Body of pancreas (tissue), 4 donors: ENCODE measurements around the gene LRRN1. TPM values are rescaled to one million over a fixed set of nuclear protein-coding genes. Genes with fewer than 3 reads are reported as not detected.

Experiments
- ATAC-seq: fragments of 150-250 bp; one replicate; pipeline ENCODE4 v1.9.1; 2016
- DNase-seq, 4 donors: peaks; one replicate each; pipeline ENCODE4 v3.0.0-alpha.2; 2019
- H3K27ac ChIP-seq, 4 donors: fragments of 200-600 bp; sonication (generic); 1 replicate in 3 of 4; 2 replicates in 1 of 4; pipeline versions ENCODE4 v1.5.1 to v1.6.1; 2016 to 2019; ENCODE audit warnings: mild to moderate bottlenecking in 1 of 4, mixed read lengths in 1 of 4, moderate library complexity in 1 of 4
- H3K27me3 ChIP-seq, 2 donors: fragments of 200-600 bp; sonication (generic); one replicate each; pipeline ENCODE4 v1.6.0; 2016; ENCODE audit warnings: mild to moderate bottlenecking in 1 of 2
- H3K36me3 ChIP-seq, 2 donors: fragments of 200-600 bp; sonication (generic); replicated peaks in 1 of 2; 2 replicates each; pipeline ENCODE4 v1.5.1; 2016; ENCODE audit warnings: low read depth in 2 of 2; ENCODE audit not compliant: insufficient read depth in 1 of 2
- H3K4me1 ChIP-seq: fragments of 200-600 bp; sonication (generic); one replicate; pipeline ENCODE4 v1.6.0; 2016
- H3K4me3 ChIP-seq, 2 donors: fragments of 200-600 bp; sonication (generic); 1 replicate in 1 of 2; 2 replicates in 1 of 2; pipeline ENCODE4 v1.5.1; 2016 to 2019
- H3K9me3 ChIP-seq, 3 donors: fragments of 200-600 bp; sonication (generic); 1 replicate in 2 of 3; 2 replicates in 1 of 3; pipeline ENCODE4 v1.5.1; 2016
- POLR2A ChIP-seq, 3 donors: fragments of 450-650 bp; IDR thresholded peaks; one replicate each; pipeline ENCODE4 v1.6.1; 2016; ENCODE audit warnings: antibody characterized with exemption in 3 of 3, mild to moderate bottlenecking in 2 of 3
- WGBS, 2 donors: methylation state at CpG; one replicate each; pipeline ENCODE4 v1.1.5; 2017; 5-methylcytosine and 5-hydroxymethylcytosine counted together
- intact Hi-C: fragments of 100-400 bp; cut with DNase I; formaldehyde crosslinking; loops from one replicate; pipeline ENCODE4 v1.15.1; 2023
- total RNA-seq, 2 donors: library from RNA; depleted of rRNA; stranded (reverse); fragments of >200 nt; gene quantifications; one replicate each; pipeline ENCODE4 v1.1.0, GENCODE V29; 2016
- TF ChIP-seq, protein P1 (sequence below), 7 experiments: fragments of 450-650 bp in 4 of 7; fragments of 200-600 bp in 3 of 7; sonication (generic) in 3 of 7; IDR thresholded peaks; one replicate each; pipeline ENCODE4 v1.5.1; 2016 to 2019; ENCODE audit warnings: antibody characterized with exemption in 7 of 7

Gene LRRN1
- total RNA-seq, 2 donors from 2014 or later, result 1.6 to 7.5 TPM

DNA sequence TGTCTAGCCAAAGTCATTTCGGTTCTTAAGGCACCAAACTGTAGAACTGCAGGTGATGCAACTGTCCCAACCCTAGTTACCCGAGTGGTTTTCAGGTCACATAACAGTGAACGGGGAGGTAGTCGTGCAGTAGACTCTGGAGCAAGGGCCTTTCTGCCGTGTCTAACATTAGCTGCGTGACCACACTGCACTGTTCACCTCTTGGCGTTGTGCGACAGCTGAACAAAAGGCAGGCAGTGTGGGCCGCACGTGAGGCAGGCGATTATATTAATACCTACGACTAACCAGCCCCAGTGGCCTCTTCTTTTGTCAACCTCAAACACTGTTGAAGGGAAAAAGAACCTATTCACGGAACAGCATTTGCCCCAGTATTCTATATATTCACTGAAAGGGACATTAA, 2.8 kb downstream of the LRRN1 start:
- intact Hi-C loops, result no loop called here
- H3K4me3 ChIP-seq, result no peak overlapping the region
- DNase-seq (no peak), ATAC-seq (no peak)
- TF ChIP-seq, protein P1, sequence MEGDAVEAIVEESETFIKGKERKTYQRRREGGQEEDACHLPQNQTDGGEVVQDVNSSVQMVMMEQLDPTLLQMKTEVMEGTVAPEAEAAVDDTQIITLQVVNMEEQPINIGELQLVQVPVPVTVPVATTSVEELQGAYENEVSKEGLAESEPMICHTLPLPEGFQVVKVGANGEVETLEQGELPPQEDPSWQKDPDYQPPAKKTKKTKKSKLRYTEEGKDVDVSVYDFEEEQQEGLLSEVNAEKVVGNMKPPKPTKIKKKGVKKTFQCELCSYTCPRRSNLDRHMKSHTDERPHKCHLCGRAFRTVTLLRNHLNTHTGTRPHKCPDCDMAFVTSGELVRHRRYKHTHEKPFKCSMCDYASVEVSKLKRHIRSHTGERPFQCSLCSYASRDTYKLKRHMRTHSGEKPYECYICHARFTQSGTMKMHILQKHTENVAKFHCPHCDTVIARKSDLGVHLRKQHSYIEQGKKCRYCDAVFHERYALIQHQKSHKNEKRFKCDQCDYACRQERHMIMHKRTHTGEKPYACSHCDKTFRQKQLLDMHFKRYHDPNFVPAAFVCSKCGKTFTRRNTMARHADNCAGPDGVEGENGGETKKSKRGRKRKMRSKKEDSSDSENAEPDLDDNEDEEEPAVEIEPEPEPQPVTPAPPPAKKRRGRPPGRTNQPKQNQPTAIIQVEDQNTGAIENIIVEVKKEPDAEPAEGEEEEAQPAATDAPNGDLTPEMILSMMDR (IDR thresholded peaks at IDR 0.05), result no peak
- no peak for TF ChIP-seq POLR2A (IDR thresholded peaks at IDR 0.05)
- H3K27ac ChIP-seq, result no peak overlapping the region
- WGBS, 2 donors, result 86% methylated on average over 13 of the region's 13 CpGs
- H3K9me3 ChIP-seq, result no peaks in the 10 kb centered on the region
- H3K36me3 ChIP-seq, result no peaks in the 10 kb centered on the region
- H3K4me1 ChIP-seq, result peaks cover 12% of the 10 kb centered on the region
- no peaks in the 10 kb centered on the region for H3K27me3 ChIP-seq

DNA sequence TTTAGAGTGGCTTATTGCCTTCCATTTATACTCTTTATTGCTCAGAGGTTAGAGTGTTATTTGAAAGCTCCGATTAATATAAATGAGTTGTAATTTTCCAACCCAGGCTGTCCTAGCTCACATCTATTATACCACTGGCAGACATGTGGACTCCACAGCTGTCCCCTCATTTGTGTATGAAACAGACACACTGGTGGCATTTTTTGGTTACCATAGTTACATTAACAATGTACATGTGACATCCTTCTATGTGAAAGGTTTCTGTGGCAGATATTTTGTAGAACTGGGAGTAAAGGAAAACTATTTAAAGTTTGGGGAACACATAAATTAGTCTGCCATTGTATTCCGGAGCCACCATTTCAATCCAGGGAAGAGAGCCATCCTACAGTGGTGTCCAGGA, 5.3 kb downstream of the LRRN1 start:
- intact Hi-C loops, result no loop called here
- ATAC-seq (no peak), DNase-seq (no peak)
- TF ChIP-seq, protein P1 (IDR thresholded peaks at IDR 0.05), result no peak
- no peak for TF ChIP-seq POLR2A (IDR thresholded peaks at IDR 0.05)
- Histone ChIP-seq H3K9me3 (no peaks in the 10 kb centered on the region), H3K4me1 (peaks cover 12% of the 10 kb centered on the region), H3K36me3 (no peaks in the 10 kb centered on the region), H3K27ac (no peak overlapping the region), H3K4me3 (no peak overlapping the region), H3K27me3 (no peaks in the 10 kb centered on the region)
- WGBS, 2 donors, result 88 to 91% methylated on average over 2 of the region's 2 CpGs

GRCh38 chr3:3806092-3806491, 6.9 kb downstream of the LRRN1 start:
- Histone ChIP-seq H3K4me3 (no peak overlapping the region), H3K9me3 (no peaks in the 10 kb centered on the region), H3K27me3 (no peaks in the 10 kb centered on the region), H3K4me1 (peaks cover 3% of the 10 kb centered on the region), H3K36me3 (no peaks in the 10 kb centered on the region), H3K27ac (no peak overlapping the region)
- ATAC-seq (no peak), DNase-seq (no peak)
- no peak for TF ChIP-seq POLR2A (IDR thresholded peaks at IDR 0.05)
- TF ChIP-seq, protein P1 (IDR thresholded peaks at IDR 0.05), result no peak
- 90 to 97% methylated on average over 7 of the region's 7 CpGs for WGBS, 2 donors
- intact Hi-C loops, result no loop called here

- intact Hi-C loops, result no loop called here
- 82 to 96% methylated on average over 6 of the region's 6 CpGs for WGBS, 2 donors
- TF ChIP-seq, protein P1 (IDR thresholded peaks at IDR 0.05), result no peak
- no peak for TF ChIP-seq POLR2A (IDR thresholded peaks at IDR 0.05)
- Histone ChIP-seq H3K4me3 (no peak overlapping the region), H3K4me1 (no peaks in the 10 kb centered on the region), H3K9me3 (no peaks in the 10 kb centered on the region), H3K36me3 (no peaks in the 10 kb centered on the region), H3K27ac (no peak overlapping the region), H3K27me3 (no peaks in the 10 kb centered on the region)
- ATAC-seq (no peak), DNase-seq (no peak)
These were observed 7.6 kb downstream of the LRRN1 start for GRCh38 chr3:3806856-3807255.

DNA sequence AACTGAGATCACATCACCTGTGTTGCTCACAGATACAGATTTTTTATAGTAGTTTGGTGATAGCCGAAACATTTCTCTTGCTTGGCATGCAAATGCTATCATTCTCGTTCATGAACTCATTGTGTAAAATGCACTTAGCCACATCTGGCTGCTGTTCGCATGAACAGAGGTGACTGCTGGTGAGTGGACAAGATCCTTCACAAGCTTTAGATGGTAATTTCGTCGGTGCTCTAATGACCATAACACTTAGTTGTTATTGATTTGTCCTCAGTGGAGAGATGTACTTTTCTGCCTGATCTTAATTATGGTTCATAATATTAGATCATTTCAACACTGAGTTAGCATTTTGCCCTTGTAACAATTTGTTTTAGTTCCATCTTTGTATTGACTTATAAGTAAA, 13.8 kb downstream of the LRRN1 start:
- 83 to 84% methylated on average over 5 of the region's 5 CpGs for WGBS, 2 donors
- intact Hi-C loops, result no loop called here
- H3K4me3 ChIP-seq, result no peak overlapping the region
- TF ChIP-seq POLR2A (IDR thresholded peaks at IDR 0.05), result no peak
- TF ChIP-seq, protein P1 (IDR thresholded peaks at IDR 0.05), result no peak
- no peak overlapping the region for H3K27ac ChIP-seq
- no peaks in the 10 kb centered on the region for H3K36me3 ChIP-seq
- ATAC-seq, result no peak
- DNase-seq, result no peak
- no peaks in the 10 kb centered on the region for H3K4me1 ChIP-seq
- no peaks in the 10 kb centered on the region for H3K27me3 ChIP-seq
- no peaks in the 10 kb centered on the region for H3K9me3 ChIP-seq
